Endothelial cell of umbilical vein (primary cell): ENCODE measurements around the gene KCTD16.

Experiments
- CTCF ChIP-seq, 2 donors: IDR thresholded peaks; 1 replicate in 1 of 2; 2 replicates in 1 of 2; pipeline ENCODE4 v1.5.1; 2011; ENCODE audit warnings: low read length in 2 of 2, mild to moderate bottlenecking in 2 of 2, moderate library complexity in 2 of 2, control low read depth in 1 of 2, inconsistent platforms in 1 of 2, low read depth in 1 of 2; ENCODE audit not compliant: insufficient read depth in 1 of 2; ENCODE audit errors: extremely low read depth in 1 of 2
- EZH2 ChIP-seq: IDR thresholded peaks from 2 replicates; pipeline ENCODE4 v1.6.1; 2012; ENCODE audit warnings: borderline replicate concordance, low read depth, mild to moderate bottlenecking, moderate library complexity, low read length, inconsistent platforms; ENCODE audit not compliant: severe bottlenecking
- POLR2A ChIP-seq: IDR thresholded peaks from 2 replicates; pipeline ENCODE4 v1.6.1; 2012; ENCODE audit warnings: low read depth, mild to moderate bottlenecking, control low read depth, low read length
- POLR2AphosphoS5 ChIP-seq: IDR thresholded peaks from 2 replicates; pipeline ENCODE4 v1.6.1; 2012; ENCODE audit warnings: low read depth, mild to moderate bottlenecking, control low read depth, low read length, moderate library complexity; ENCODE audit not compliant: insufficient read depth

- no peak for TF ChIP-seq POLR2AphosphoS5
- TF ChIP-seq CTCF (IDR thresholded peaks at IDR 0.05; ENCODE audit: extremely low read depth in 1 of 2, insufficient read depth in 1 of 2, low read depth in 1 of 2, low read length in 2 of 2), result no peak
- TF ChIP-seq EZH2, result no peak
- TF ChIP-seq POLR2A, result no peak
These were observed 195.2 kb downstream of the KCTD16 start for GRCh38 chr5:144365885-144366284.
